ENCODE data around the gene P2RY11.
A peak's percentile ranks its signal among the peaks of the same experiment; 100 is the strongest.

Gene P2RY11

DNA sequence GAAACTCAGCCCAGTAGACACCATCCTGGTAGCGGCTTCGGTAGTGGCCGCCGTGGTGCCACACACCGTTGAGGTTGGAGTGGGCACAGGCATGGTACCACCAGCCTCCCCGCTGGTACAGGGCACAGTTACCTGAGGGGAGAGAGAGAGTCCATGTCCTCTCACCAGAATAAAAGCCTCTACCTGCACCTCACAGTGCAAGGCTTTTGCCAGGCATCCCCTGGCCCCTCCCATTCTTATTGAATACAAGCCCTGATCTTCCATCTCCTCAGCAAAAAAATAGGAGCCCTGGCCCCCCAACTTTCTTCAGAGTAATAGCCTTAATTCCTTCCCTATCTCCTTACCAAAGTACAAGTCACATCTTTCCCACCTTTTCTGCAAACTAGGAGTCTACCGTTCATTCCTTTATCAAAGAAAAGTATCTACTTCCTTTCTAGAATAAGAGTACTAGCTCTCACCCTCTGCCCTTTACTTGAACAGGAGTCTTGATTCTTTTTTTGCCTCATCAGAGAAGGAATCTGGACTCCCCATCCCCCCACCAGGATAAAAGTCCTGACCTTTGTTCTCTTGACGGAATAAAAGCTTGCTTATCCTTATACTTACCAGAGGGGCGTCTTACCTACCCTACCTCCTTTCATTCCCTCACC lies 18.7 kb upstream of the P2RY11 start:
- no peak for DNase-seq (ENCODE audit: low spot score)
- TF ChIP-seq, protein P1, sequence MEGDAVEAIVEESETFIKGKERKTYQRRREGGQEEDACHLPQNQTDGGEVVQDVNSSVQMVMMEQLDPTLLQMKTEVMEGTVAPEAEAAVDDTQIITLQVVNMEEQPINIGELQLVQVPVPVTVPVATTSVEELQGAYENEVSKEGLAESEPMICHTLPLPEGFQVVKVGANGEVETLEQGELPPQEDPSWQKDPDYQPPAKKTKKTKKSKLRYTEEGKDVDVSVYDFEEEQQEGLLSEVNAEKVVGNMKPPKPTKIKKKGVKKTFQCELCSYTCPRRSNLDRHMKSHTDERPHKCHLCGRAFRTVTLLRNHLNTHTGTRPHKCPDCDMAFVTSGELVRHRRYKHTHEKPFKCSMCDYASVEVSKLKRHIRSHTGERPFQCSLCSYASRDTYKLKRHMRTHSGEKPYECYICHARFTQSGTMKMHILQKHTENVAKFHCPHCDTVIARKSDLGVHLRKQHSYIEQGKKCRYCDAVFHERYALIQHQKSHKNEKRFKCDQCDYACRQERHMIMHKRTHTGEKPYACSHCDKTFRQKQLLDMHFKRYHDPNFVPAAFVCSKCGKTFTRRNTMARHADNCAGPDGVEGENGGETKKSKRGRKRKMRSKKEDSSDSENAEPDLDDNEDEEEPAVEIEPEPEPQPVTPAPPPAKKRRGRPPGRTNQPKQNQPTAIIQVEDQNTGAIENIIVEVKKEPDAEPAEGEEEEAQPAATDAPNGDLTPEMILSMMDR (conservative IDR thresholded peaks at IDR 0.05; ENCODE audit: low read depth): no peak
- POLR2A ChIA-PET (ENCODE audit: low non-redundant PET): no interaction called here
- H3K27ac ChIP-seq: no peak overlapping the region
- CTCF ChIA-PET: no interaction called here

DNA sequence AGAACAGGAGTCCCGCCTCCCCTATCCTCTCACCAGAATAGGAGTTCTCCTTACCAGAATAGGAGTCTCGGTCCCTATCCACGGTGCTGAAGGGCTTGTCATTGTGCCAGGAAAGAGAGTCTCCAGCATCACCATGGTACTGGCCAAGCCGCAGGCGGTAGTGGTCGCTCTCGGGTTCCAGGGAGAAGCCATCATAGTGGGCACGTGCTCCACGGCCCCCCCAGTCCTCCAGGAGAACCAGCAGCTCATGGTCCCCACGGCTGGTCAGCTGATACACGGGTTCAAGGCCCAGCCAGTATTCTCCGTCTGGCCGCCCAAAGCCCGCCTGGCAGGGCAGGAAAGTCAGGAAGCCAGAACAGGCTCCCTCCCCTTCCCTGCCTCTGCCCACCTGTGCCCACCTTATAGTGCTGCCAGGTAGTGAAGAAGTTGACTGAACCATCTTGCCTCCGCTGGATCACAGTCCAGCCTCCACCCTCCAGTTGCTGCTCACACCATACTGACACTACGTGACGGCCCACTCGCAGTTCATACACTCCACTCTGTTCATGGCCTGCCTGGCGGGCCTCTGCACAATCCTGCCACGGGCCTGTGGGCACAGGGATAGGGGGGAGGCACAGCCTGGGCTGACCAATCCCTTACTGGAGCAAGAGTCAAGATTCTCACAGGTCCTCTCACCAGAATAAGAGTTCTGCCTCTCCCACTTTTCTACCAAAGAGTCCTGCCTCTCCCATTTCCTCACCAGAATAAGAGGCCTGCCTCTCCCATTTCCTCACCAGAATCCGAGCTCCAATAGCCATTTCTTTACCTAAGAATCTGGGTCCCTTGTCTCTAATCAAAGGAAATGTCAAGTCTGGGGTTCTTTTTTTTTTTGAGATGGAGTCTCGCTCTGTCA lies 18.0 kb upstream of the P2RY11 start:
- CTCF ChIA-PET: interaction anchor here (0.6 kb wide), 2 partner anchors 19 to 179 kb away, joined by 3 to 4 read pairs; no protein-coding TSS in a partner anchor
- TF ChIP-seq, protein P1 (conservative IDR thresholded peaks at IDR 0.05; ENCODE audit: low read depth): no peak
- POLR2A ChIA-PET (ENCODE audit: low non-redundant PET): interaction anchor here (0.7 kb wide), 1 partner anchor 223 kb away, joined by 3 read pairs; no protein-coding TSS in a partner anchor
- no peak for DNase-seq (ENCODE audit: low spot score)
- H3K27ac ChIP-seq: no peak overlapping the region

DNA sequence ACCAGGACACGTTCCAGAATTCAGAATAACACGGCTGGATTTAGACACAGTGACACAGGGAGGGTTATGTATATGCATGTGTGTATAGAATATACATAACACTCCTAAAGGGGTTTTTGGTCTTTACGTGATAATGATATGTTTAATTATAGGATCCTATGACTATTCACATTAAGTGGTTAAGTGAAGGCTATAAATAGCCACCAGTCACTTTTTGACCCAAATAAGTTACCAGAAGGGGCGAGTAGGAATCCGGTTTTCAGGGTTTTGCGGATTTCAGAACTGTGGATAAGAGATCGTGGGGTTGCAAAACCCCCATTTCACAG lies 15.9 kb upstream of the P2RY11 start:
- ChIA-PET CTCF (interaction anchor here (0.6 kb wide), 2 partner anchors 154 to 163 kb away, joined by 3 to 4 read pairs; no protein-coding TSS in a partner anchor), POLR2A (ENCODE audit: low non-redundant PET) (interaction anchor here (0.6 kb wide), 1 partner anchor 12 kb away, joined by 4 read pairs; no protein-coding TSS in a partner anchor)
- TF ChIP-seq, protein P1 (conservative IDR thresholded peaks at IDR 0.05; ENCODE audit: low read depth): no peak
- peak overlapping the region; percentile 77 for H3K27ac ChIP-seq
- DNase-seq (ENCODE audit: low spot score): no peak

DNA sequence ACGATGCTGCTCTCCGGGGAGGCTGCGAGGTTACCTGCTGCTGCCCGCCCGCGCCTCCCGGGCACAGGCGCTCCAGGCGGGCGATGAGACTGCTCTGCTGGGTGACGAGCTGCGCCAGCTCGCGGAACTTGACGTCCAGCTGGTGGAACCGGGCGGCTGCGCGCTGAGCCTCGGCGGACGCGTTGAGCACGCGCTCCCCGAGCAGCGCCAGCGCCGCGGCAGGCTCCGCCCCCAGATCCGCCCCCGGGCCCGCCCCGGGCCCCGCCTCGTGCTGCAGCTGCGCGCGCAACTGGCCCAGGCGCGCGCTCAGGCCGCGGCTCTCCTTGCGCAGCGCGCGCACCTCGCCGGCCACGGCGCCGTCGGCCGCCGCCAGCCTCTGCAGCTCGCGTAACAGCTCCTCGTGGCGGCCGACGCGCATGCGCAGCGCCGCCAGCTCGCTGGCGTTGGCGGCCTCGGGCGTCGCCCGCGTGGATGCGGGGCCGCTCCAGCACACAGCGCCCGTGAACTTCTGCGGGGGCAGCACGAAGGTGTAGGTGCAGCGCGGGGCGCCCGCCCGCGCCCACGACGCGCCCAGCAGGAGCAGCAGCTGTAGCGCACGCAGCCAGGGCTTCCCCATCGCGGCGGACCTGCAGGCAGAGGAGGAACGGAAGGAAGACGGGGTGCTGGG lies 15.4 kb upstream of the P2RY11 start:
- TF ChIP-seq, protein P1 (conservative IDR thresholded peaks at IDR 0.05; ENCODE audit: low read depth): no peak
- CTCF ChIA-PET: interaction anchor here (0.6 to 0.8 kb wide), 4 partner anchors 61 to 246 kb away, joined by 3 to 6 read pairs (median 4); no protein-coding TSS in a partner anchor
- H3K27ac ChIP-seq: peak overlapping the region; percentile 77
- DNase-seq (ENCODE audit: low spot score): peak; percentile 97
- POLR2A ChIA-PET (ENCODE audit: low non-redundant PET): interaction anchor here (0.6 to 0.9 kb wide), 2 partner anchors 10 to 13 kb away, joined by 3 to 4 read pairs; partner anchors contain the start of gene PPAN

DNA sequence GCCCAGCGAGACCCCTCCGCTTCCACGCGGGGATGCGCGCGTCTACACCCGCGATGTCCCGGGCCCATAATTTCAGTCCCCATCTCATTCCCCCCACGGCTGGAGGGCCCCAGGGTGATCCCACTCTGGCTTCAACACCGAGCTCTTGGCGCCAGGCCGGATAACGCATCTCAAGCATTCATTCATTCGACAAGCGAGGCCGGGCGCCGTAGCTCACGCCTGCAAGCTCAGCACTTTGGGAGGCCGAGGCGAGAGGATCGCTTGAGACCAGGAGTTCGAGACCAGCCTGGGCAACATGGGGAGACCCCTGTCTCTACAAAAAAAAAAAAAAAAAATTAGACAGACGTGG lies 14.9 kb upstream of the P2RY11 start:
- TF ChIP-seq, protein P1 (conservative IDR thresholded peaks at IDR 0.05; ENCODE audit: low read depth): no peak
- ChIA-PET CTCF (interaction anchor here (0.6 to 0.8 kb wide), 2 partner anchors 61 to 246 kb away, joined by 3 to 6 read pairs; no protein-coding TSS in a partner anchor), POLR2A (ENCODE audit: low non-redundant PET) (interaction anchor here (0.9 kb wide), 1 partner anchor 10 kb away, joined by 3 read pairs; the partner anchor contains the start of gene PPAN)
- no peak for DNase-seq (ENCODE audit: low spot score)
- H3K27ac ChIP-seq: peak overlapping the region; percentile 77

Data from RWPE1 (cell line).